Measurements from ENCODE around the gene FHAD1. TPM values are rescaled to one million over a fixed set of nuclear protein-coding genes. Genes with fewer than 3 reads are reported as not detected.

The FHAD1 gene
- total and polyA plus RNA-seq, 4 donors, result under 0.01 to 0.13 (median 0.05) TPM; not detected in 1

DNA sequence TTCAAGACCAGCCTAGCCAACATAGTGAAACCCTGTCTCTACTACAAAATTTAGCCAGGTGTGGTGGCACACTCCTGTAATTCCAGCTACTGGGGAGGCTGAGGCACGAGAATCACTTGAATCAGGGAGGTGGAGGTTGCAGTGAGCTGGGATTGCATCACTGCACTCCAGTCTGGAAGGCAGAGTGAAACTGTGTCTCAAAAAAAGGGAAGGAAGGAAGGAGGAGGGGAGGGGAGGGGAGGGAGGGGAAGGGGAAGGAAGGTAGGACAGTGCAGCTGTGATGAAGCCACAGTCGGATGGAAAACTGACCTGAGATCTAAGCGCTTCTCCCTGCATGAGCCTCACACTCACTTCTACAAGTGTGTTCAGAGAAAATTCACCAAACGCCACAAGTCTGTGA lies 22.0 kb upstream of the FHAD1 start:
- H3K36me3 ChIP-seq (ENCODE audit: control insufficient read depth in 4 of 4, insufficient read depth in 3 of 4, low read depth in 1 of 4, low read length in 3 of 4), result no peaks in the 10 kb centered on the region
- H3K4me3 ChIP-seq (ENCODE audit: low read depth in 1 of 3, low read length in 3 of 3), result no peak overlapping the region
- no peak overlapping the region for H3K27ac ChIP-seq (ENCODE audit: low read depth in 1 of 2, low read length in 2 of 2)
- 75% methylated on average over 4 of the region's 4 CpGs for WGBS
- TF ChIP-seq EGR1 (IDR thresholded peaks at IDR 0.05; ENCODE audit: low read depth in 2 of 2) (no peak), GABPA (IDR thresholded peaks at IDR 0.05 in 1 of 2, conservative IDR thresholded peaks at IDR 0.05 in 1 of 2) (no peak), TAF1 (conservative IDR thresholded peaks at IDR 0.05) (no peak), YY1 (IDR thresholded peaks at IDR 0.05) (no peak), RAD21 (IDR thresholded peaks at IDR 0.05) (no peak), RXRA (IDR thresholded peaks at IDR 0.05) (no peak), FOXA1 (IDR thresholded peaks at IDR 0.05) (no peak)
- TF ChIP-seq, protein P1, sequence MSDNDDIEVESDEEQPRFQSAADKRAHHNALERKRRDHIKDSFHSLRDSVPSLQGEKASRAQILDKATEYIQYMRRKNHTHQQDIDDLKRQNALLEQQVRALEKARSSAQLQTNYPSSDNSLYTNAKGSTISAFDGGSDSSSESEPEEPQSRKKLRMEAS (IDR thresholded peaks at IDR 0.05), result no peak
- no peak overlapping the region for H3K9ac ChIP-seq (ENCODE audit: low read depth in 1 of 2, low read length in 2 of 2)
- no peaks in the 10 kb centered on the region for H3K4me1 ChIP-seq (ENCODE audit: control insufficient read depth in 4 of 4, insufficient read depth in 4 of 4, low read length in 3 of 4)
- H3K27me3 ChIP-seq (ENCODE audit: control insufficient read depth in 4 of 4, insufficient read depth in 4 of 4, low read length in 3 of 4), result peaks cover 0 to 7% (median 0%) of the 10 kb centered on the region in 4 donors
- DNase-seq (ENCODE audit: low spot score), result no peak
- H3K9me3 ChIP-seq (ENCODE audit: control insufficient read depth in 4 of 4, low read length in 3 of 4), result no peaks in the 10 kb centered on the region

DNA sequence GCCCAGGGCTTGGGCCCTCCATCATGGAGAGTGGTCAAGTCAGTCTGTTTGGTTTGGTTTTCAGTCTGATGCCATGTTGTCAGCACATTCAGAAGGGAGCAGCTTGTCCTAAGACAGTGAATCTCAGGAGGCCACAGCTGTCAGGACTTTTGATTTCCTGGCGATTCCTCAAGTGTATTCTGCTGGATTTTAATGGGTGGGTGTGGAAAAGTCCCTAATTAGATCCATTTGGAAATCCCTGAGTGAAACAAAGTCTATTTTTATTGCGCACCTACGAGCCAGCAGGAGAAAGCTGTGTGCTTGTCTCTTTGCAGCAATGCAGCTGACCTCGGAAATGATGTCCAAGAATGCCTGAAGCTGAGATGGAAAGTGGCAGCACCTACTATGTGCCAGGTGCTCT lies 21.6 kb upstream of the FHAD1 start:
- 74% methylated on average over 4 of the region's 4 CpGs for WGBS
- H3K4me1 ChIP-seq (ENCODE audit: control insufficient read depth in 4 of 4, insufficient read depth in 4 of 4, low read length in 3 of 4), result no peaks in the 10 kb centered on the region
- no peaks in the 10 kb centered on the region for H3K9me3 ChIP-seq (ENCODE audit: control insufficient read depth in 4 of 4, low read length in 3 of 4)
- peaks cover 0 to 7% (median 0%) of the 10 kb centered on the region in 4 donors for H3K27me3 ChIP-seq (ENCODE audit: control insufficient read depth in 4 of 4, insufficient read depth in 4 of 4, low read length in 3 of 4)
- no peak overlapping the region for H3K27ac ChIP-seq (ENCODE audit: low read depth in 1 of 2, low read length in 2 of 2)
- no peak for DNase-seq (ENCODE audit: low spot score)
- H3K4me3 ChIP-seq (ENCODE audit: low read depth in 1 of 3, low read length in 3 of 3), result no peak overlapping the region
- no peak for TF ChIP-seq TAF1 (conservative IDR thresholded peaks at IDR 0.05)
- TF ChIP-seq, protein P1 (IDR thresholded peaks at IDR 0.05), result no peak
- TF ChIP-seq JUND (IDR thresholded peaks at IDR 0.05), result no peak
- TF ChIP-seq, protein P2, sequence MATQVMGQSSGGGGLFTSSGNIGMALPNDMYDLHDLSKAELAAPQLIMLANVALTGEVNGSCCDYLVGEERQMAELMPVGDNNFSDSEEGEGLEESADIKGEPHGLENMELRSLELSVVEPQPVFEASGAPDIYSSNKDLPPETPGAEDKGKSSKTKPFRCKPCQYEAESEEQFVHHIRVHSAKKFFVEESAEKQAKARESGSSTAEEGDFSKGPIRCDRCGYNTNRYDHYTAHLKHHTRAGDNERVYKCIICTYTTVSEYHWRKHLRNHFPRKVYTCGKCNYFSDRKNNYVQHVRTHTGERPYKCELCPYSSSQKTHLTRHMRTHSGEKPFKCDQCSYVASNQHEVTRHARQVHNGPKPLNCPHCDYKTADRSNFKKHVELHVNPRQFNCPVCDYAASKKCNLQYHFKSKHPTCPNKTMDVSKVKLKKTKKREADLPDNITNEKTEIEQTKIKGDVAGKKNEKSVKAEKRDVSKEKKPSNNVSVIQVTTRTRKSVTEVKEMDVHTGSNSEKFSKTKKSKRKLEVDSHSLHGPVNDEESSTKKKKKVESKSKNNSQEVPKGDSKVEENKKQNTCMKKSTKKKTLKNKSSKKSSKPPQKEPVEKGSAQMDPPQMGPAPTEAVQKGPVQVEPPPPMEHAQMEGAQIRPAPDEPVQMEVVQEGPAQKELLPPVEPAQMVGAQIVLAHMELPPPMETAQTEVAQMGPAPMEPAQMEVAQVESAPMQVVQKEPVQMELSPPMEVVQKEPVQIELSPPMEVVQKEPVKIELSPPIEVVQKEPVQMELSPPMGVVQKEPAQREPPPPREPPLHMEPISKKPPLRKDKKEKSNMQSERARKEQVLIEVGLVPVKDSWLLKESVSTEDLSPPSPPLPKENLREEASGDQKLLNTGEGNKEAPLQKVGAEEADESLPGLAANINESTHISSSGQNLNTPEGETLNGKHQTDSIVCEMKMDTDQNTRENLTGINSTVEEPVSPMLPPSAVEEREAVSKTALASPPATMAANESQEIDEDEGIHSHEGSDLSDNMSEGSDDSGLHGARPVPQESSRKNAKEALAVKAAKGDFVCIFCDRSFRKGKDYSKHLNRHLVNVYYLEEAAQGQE (IDR thresholded peaks at IDR 0.05), result no peak
- TF ChIP-seq GABPA (IDR thresholded peaks at IDR 0.05 in 1 of 2, conservative IDR thresholded peaks at IDR 0.05 in 1 of 2), result no peak
- TF ChIP-seq, protein P3, sequence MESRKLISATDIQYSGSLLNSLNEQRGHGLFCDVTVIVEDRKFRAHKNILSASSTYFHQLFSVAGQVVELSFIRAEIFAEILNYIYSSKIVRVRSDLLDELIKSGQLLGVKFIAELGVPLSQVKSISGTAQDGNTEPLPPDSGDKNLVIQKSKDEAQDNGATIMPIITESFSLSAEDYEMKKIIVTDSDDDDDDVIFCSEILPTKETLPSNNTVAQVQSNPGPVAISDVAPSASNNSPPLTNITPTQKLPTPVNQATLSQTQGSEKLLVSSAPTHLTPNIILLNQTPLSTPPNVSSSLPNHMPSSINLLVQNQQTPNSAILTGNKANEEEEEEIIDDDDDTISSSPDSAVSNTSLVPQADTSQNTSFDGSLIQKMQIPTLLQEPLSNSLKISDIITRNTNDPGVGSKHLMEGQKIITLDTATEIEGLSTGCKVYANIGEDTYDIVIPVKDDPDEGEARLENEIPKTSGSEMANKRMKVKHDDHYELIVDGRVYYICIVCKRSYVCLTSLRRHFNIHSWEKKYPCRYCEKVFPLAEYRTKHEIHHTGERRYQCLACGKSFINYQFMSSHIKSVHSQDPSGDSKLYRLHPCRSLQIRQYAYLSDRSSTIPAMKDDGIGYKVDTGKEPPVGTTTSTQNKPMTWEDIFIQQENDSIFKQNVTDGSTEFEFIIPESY (IDR thresholded peaks at IDR 0.05), result no peak
- TF ChIP-seq, protein P4, sequence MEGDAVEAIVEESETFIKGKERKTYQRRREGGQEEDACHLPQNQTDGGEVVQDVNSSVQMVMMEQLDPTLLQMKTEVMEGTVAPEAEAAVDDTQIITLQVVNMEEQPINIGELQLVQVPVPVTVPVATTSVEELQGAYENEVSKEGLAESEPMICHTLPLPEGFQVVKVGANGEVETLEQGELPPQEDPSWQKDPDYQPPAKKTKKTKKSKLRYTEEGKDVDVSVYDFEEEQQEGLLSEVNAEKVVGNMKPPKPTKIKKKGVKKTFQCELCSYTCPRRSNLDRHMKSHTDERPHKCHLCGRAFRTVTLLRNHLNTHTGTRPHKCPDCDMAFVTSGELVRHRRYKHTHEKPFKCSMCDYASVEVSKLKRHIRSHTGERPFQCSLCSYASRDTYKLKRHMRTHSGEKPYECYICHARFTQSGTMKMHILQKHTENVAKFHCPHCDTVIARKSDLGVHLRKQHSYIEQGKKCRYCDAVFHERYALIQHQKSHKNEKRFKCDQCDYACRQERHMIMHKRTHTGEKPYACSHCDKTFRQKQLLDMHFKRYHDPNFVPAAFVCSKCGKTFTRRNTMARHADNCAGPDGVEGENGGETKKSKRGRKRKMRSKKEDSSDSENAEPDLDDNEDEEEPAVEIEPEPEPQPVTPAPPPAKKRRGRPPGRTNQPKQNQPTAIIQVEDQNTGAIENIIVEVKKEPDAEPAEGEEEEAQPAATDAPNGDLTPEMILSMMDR (IDR thresholded peaks at IDR 0.05; ENCODE audit: low read depth, low read length, missing input control), result no peak
- no peak for TF ChIP-seq RXRA (IDR thresholded peaks at IDR 0.05)
- no peak for TF ChIP-seq SP1 (IDR thresholded peaks at IDR 0.05)
- no peak for TF ChIP-seq NR2F2 (IDR thresholded peaks at IDR 0.05)
- no peaks in the 10 kb centered on the region for H3K36me3 ChIP-seq (ENCODE audit: control insufficient read depth in 4 of 4, insufficient read depth in 3 of 4, low read depth in 1 of 4, low read length in 3 of 4)
- no peak overlapping the region for H3K9ac ChIP-seq (ENCODE audit: low read depth in 1 of 2, low read length in 2 of 2)

All from liver (tissue), 9 donors.